Globus pallidus (tissue), 1 donor: ENCODE data around the gene NEIL3.

Experiments used
- DNase-seq: peaks from one replicate; pipeline ENCODE4 v3.0.0-alpha.2; 2015; ENCODE audit warnings: low spot score

The NEIL3 gene

GRCh38 chr4:177367336-177367735, 57.7 kb downstream of the NEIL3 start:
- DNase-seq: no peak

GRCh38 chr4:177369372-177369771, 59.7 kb downstream of the NEIL3 start:
- DNase-seq: no peak

GRCh38 chr4:177371461-177371860, 61.8 kb downstream of the NEIL3 start:
- no peak for DNase-seq

GRCh38 chr4:177374966-177375365, 65.3 kb downstream of the NEIL3 start:
- DNase-seq: no peak

- DNase-seq: no peak
These were observed 65.7 kb downstream of the NEIL3 start for GRCh38 chr4:177375372-177375771.

- peak; percentile 1 for DNase-seq
These were observed 66.3 kb downstream of the NEIL3 start for GRCh38 chr4:177376024-177376423.

GRCh38 chr4:177380730-177381287, 71.1 kb downstream of the NEIL3 start:
- DNase-seq: no peak

GRCh38 chr4:177381762-177382310, 72.2 kb downstream of the NEIL3 start:
- DNase-seq: no peak

GRCh38 chr4:177384856-177385397, 75.3 kb downstream of the NEIL3 start:
- DNase-seq: no peak

GRCh38 chr4:177385576-177386277, 76.1 kb downstream of the NEIL3 start:
- no peak for DNase-seq

GRCh38 chr4:177386278-177386815, 76.7 kb downstream of the NEIL3 start:
- DNase-seq: no peak

GRCh38 chr4:177391287-177391686, 81.6 kb downstream of the NEIL3 start:
- DNase-seq: no peak

GRCh38 chr4:177391953-177392352, 82.3 kb downstream of the NEIL3 start:
- no peak for DNase-seq

GRCh38 chr4:177393236-177393635, 83.6 kb downstream of the NEIL3 start:
- no peak for DNase-seq

GRCh38 chr4:177396352-177396751, 86.7 kb downstream of the NEIL3 start:
- no peak for DNase-seq

GRCh38 chr4:177400030-177400429, 90.4 kb downstream of the NEIL3 start:
- DNase-seq: no peak

- no peak for DNase-seq
These were observed 92.1 kb downstream of the NEIL3 start for GRCh38 chr4:177401658-177402273.

- no peak for DNase-seq
These were observed 94.1 kb downstream of the NEIL3 start for GRCh38 chr4:177403746-177404145.

GRCh38 chr4:177404342-177404741, 94.7 kb downstream of the NEIL3 start:
- DNase-seq: no peak

GRCh38 chr4:177404986-177405385, 95.3 kb downstream of the NEIL3 start:
- no peak for DNase-seq

- DNase-seq: no peak
These were observed 95.8 kb downstream of the NEIL3 start for GRCh38 chr4:177405508-177405907.

- no peak for DNase-seq
These were observed 98.3 kb downstream of the NEIL3 start for GRCh38 chr4:177408023-177408422.

- no peak for DNase-seq
These were observed 100.9 kb downstream of the NEIL3 start for GRCh38 chr4:177410566-177410965.
